CD4-positive, alpha-beta T cell (primary cell): Measurements from ENCODE around the gene OLFML2A. TPM values are rescaled to one million over a fixed set of nuclear protein-coding genes. Genes with fewer than 3 reads are reported as not detected.

Source experiments
- ATAC-seq: fragments of 200-7000 bp; cut with Tn5 transposase; one replicate; pipeline ENCODE4 v1.10.0; 2022; ENCODE audit warnings: mild to moderate bottlenecking; ENCODE audit not compliant: poor library complexity
- CTCF ChIA-PET: fragments of 350-600 bp; sonication (Branson Sonifier 250); formaldehyde crosslinking; loops from one replicate; lab custom pipeline; 2021; ENCODE audit warnings: antibody characterized with exemption, inconsistent platforms; lab: Charles Lee
- POLR2A ChIA-PET: fragments of 350-600 bp; sonication (Branson Sonifier 250); formaldehyde crosslinking; loops from one replicate; lab custom pipeline; 2021; ENCODE audit warnings: antibody characterized with exemption, inconsistent platforms; lab: Charles Lee
- DNase-seq, 14 experiments: peaks; one replicate each; pipeline ENCODE4 v3.0.0-alpha.2; 2013 to 2020; ENCODE audit warnings: mixed read lengths in 2 of 14
- H3K27ac ChIP-seq, 2 donors: one replicate each; pipeline versions ENCODE4 v1.5.1 to v1.7.0; 2013; ENCODE audit warnings: low read length in 2 of 2, low read depth in 1 of 2, mild to moderate bottlenecking in 1 of 2
- H3K27me3 ChIP-seq, 2 experiments: 1 replicate in 1 of 2; 2 replicates in 1 of 2; pipeline versions ENCODE4 v1.6.1 to v1.7.0; 2013; ENCODE audit warnings: low read length in 2 of 2, control low read depth in 1 of 2, mild to moderate bottlenecking in 1 of 2, moderate library complexity in 1 of 2; ENCODE audit not compliant: insufficient read depth in 2 of 2, control insufficient read depth in 1 of 2
- H3K36me3 ChIP-seq: one replicate; pipeline ENCODE4 v1.6.1; 2013; ENCODE audit warnings: low read length, control low read depth; ENCODE audit not compliant: insufficient read depth
- H3K4me1 ChIP-seq: one replicate; pipeline ENCODE4 v1.6.1; 2013; ENCODE audit warnings: low read length, control low read depth; ENCODE audit not compliant: insufficient read depth
- H3K4me3 ChIP-seq: one replicate; pipeline ENCODE4 v1.5.1; 2013; ENCODE audit warnings: mild to moderate bottlenecking, low read length, moderate library complexity
- H3K9me3 ChIP-seq, 2 experiments: 1 replicate in 1 of 2; 2 replicates in 1 of 2; pipeline versions ENCODE4 v1.6.1 to v1.7.0; 2013; ENCODE audit warnings: low read length in 2 of 2, mild to moderate bottlenecking in 2 of 2, control low read depth in 1 of 2, moderate library complexity in 1 of 2; ENCODE audit not compliant: control insufficient read depth in 1 of 2, insufficient read depth in 1 of 2
- H3K27ac Mint-ChIP-seq: one replicate; pipeline ENCODE4 v1.8.0; 2020; ENCODE audit warnings: mixed read lengths
- H3K27me3 Mint-ChIP-seq: one replicate; pipeline ENCODE4 v1.8.0; 2021; ENCODE audit warnings: mixed read lengths
- H3K36me3 Mint-ChIP-seq: one replicate; pipeline ENCODE4 v1.8.0; 2021; ENCODE audit warnings: low read depth, mixed read lengths
- H3K4me1 Mint-ChIP-seq: one replicate; pipeline ENCODE4 v1.8.0; 2021; ENCODE audit warnings: low read depth, mixed read lengths
- H3K4me3 Mint-ChIP-seq: one replicate; pipeline ENCODE4 v1.8.0; 2020; ENCODE audit warnings: mild to moderate bottlenecking, mixed read lengths
- H3K9me3 Mint-ChIP-seq: one replicate; pipeline ENCODE4 v1.8.0; 2020; ENCODE audit warnings: mixed read lengths
- intact Hi-C, 2 experiments: fragments of 100-400 bp; cut with DNase I in 1 of 2; cut with micrococcal nuclease in 1 of 2; formaldehyde crosslinking; loops; one replicate each; pipeline versions ENCODE4 v1.15.1 to v1.9.0; 2023 to 2025; cut with DNase I, micrococcal nuclease
- total RNA-seq, 174 experiments: library from RNA in 2 of 174; stranded (reverse) in 2 of 174; gene quantifications; one replicate each; pipeline ENCODE4 v1.2.3 and lab custom pipeline; 2021 to 2026
- TF ChIP-seq, protein P1 (sequence below): fragments of 200-600 bp; IDR thresholded peaks from one replicate; pipeline ENCODE4 v1.8.0; 2022; ENCODE audit warnings: antibody characterized with exemption, mild to moderate bottlenecking

Gene OLFML2A
- total RNA-seq, 2 experiments from 2014 or later: not detected

DNA sequence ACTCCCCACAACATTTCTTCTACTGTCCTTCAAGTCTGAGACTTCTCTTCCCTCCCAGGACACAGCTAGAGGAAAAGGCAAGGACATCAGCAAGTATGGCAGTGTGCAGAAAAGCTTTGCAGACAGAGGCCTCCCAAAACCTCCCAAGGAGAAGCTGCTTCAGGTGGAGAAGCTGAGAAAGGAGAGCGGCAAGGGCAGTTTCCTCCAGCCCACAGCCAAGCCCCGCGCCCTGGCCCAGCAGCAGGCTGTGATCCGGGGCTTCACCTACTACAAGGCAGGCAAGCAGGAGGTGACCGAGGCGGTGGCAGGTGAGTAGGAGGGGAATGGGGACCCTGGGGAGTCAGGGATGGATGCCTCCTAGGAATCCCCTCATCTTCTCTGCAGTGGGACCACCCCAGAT, 24.4 kb downstream of the OLFML2A start:
- Mint-ChIP-seq H3K36me3 (no peaks in the 10 kb centered on the region), H3K4me3 (no peak overlapping the region), H3K27me3 (peaks cover 17% of the 10 kb centered on the region), H3K4me1 (no peaks in the 10 kb centered on the region), H3K9me3 (no peaks in the 10 kb centered on the region), H3K27ac (no peak overlapping the region)
- TF ChIP-seq, protein P1, sequence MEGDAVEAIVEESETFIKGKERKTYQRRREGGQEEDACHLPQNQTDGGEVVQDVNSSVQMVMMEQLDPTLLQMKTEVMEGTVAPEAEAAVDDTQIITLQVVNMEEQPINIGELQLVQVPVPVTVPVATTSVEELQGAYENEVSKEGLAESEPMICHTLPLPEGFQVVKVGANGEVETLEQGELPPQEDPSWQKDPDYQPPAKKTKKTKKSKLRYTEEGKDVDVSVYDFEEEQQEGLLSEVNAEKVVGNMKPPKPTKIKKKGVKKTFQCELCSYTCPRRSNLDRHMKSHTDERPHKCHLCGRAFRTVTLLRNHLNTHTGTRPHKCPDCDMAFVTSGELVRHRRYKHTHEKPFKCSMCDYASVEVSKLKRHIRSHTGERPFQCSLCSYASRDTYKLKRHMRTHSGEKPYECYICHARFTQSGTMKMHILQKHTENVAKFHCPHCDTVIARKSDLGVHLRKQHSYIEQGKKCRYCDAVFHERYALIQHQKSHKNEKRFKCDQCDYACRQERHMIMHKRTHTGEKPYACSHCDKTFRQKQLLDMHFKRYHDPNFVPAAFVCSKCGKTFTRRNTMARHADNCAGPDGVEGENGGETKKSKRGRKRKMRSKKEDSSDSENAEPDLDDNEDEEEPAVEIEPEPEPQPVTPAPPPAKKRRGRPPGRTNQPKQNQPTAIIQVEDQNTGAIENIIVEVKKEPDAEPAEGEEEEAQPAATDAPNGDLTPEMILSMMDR: no peak
- Histone ChIP-seq H3K9me3 (no peaks in the 10 kb centered on the region), H3K4me3 (no peak overlapping the region), H3K36me3 (no peaks in the 10 kb centered on the region), H3K27me3 (peaks cover 0 to 2% of the 10 kb centered on the region in 2 experiments), H3K27ac (no peak overlapping the region), H3K4me1 (no peaks in the 10 kb centered on the region)
- ATAC-seq: no peak
- DNase-seq: no peak
- ChIA-PET CTCF (no interaction called here), POLR2A (interaction anchor here (0.6 kb wide), 1 partner anchor 63 kb away, joined by 3 read pairs; no protein-coding TSS in a partner anchor)
- intact Hi-C loops: no loop called here

DNA sequence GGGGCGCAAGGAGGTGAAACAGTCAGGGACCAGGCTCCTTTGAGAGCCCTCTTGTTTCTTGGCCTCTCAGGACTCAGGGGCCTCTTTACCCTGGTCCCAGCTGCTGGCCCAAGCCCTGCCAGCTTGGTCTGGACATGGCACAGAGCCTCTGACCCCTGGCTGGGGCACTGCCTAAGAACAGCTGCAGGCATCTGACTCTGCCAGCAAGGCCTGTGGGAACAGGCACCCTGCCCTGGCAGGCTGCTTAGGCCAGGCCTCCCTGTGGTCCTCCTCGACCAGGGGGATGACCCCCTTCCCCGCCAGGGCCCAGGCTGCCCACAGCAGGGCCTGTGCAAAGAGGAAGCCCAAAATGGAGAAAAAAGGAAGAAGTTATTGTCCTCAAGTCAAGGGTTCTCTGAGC, 25.5 kb downstream of the OLFML2A start:
- Mint-ChIP-seq H3K4me1 (no peaks in the 10 kb centered on the region), H3K36me3 (no peaks in the 10 kb centered on the region), H3K4me3 (no peak overlapping the region), H3K27ac (no peak overlapping the region), H3K9me3 (no peaks in the 10 kb centered on the region), H3K27me3 (peaks cover 15% of the 10 kb centered on the region)
- Histone ChIP-seq H3K4me3 (no peak overlapping the region), H3K36me3 (no peaks in the 10 kb centered on the region), H3K27ac (no peak overlapping the region), H3K27me3 (peaks cover 0 to 2% of the 10 kb centered on the region in 2 experiments), H3K4me1 (no peaks in the 10 kb centered on the region), H3K9me3 (no peaks in the 10 kb centered on the region)
- DNase-seq (no peak), ATAC-seq (no peak)
- POLR2A ChIA-PET: no interaction called here
- intact Hi-C loops: no loop called here
- CTCF ChIA-PET: no interaction called here
- TF ChIP-seq, protein P1: no peak

DNA sequence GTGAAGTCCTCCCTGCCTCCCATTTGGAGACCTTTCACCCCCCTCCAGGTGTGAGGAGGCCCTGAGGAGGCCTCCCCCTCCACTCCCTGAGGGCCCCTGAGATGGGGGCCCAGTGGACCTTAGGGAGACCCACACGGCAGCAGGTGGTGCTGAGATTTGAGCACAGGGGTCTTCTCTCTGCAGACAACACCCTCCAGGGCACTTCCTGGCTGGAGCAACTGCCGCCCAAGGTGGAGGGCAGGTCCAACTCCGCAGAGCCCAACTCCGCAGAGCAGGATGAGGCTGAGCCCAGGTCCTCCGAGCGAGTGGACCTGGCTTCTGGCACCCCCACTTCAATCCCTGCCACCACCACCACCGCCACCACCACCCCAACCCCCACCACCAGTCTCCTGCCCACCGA, 27.0 kb downstream of the OLFML2A start:
- Mint-ChIP-seq H3K9me3 (no peaks in the 10 kb centered on the region), H3K27ac (no peak overlapping the region), H3K4me1 (no peaks in the 10 kb centered on the region), H3K4me3 (no peak overlapping the region), H3K36me3 (no peaks in the 10 kb centered on the region), H3K27me3 (peaks cover 11% of the 10 kb centered on the region)
- Histone ChIP-seq H3K9me3 (no peaks in the 10 kb centered on the region), H3K4me1 (no peaks in the 10 kb centered on the region), H3K27me3 (peaks cover 0 to 2% of the 10 kb centered on the region in 2 experiments), H3K27ac (no peak overlapping the region), H3K4me3 (no peak overlapping the region), H3K36me3 (no peaks in the 10 kb centered on the region)
- TF ChIP-seq, protein P1: no peak
- ATAC-seq (no peak), DNase-seq (no peak)
- POLR2A ChIA-PET: no interaction called here
- CTCF ChIA-PET: no interaction called here
- intact Hi-C loops: no loop called here
